ENCODE data around the gene AURKAIP1. TPM values are rescaled to one million over a fixed set of nuclear protein-coding genes. Genes with fewer than 3 reads are reported as not detected.

Gene AURKAIP1
- total RNA-seq, 1 experiment from 2014 or later, result 196 TPM

DNA sequence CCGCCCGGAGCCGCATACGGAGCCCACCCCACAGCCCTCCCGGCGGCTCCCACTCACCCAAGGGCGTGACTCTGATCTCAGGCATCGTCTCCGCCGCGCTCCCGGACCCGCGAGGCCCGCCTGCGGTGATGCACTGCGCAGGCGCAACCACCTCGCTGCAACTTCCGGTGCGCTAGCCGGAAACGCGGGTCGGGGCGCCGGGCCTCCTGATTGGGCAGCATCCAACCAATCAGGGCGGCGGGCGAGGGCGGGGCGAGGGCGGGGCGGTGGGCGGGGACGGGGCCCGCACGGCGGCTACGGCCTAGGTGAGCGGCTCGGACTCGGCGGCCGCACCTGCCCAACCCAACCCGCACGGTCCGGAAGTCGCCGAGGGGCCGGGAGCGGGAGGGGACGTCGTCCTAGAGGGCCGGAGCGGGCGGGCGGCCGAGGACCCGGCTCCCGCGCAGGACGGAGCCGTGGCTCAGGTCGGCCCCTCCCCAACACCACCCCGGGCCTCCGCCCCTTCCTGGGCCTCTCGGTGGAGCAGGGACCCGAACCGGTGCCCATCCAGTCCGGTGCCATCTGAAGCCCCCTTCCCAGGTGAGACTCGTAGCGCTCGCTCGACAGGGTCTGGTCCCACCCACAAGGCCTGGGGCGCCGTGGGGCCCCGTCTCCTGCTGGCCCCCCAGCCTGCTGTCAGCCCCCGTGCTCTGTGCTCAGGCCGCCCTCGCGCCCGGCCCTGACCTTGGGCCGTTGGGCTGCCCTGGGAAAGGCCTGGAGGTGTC is 50.3 kb downstream of the AURKAIP1 start, which contains the start of the genes CPTP and INTS11:
CPTP (plus strand) TSS at position 279 of the 764 bp plus-strand sequence. CDS start 2,109 bp downstream, outside the sequence.
INTS11 (minus strand) TSS at position 137 of the 764 bp plus-strand sequence; CDS start at position 85, 52 bp downstream.
- Mint-ChIP-seq H3K4me1 (peaks cover 2 to 13% of the 10 kb centered on the region in 2 experiments), H3K27ac (peak within 1 kb of the TSS; percentile 11 to 90 (median 89); a peak in 4 of 7 replicates), H3K27me3 (ENCODE audit: low read depth) (peaks cover 1% of the 10 kb centered on the region; the same call in 1 of the 2 replicates), H3K9me3 (no peaks in the 10 kb centered on the region), H3K36me3 (ENCODE audit: insufficient read depth in 1 of 3, low read depth in 3 of 3) (peaks cover 4 to 16% (median 12%) of the 10 kb centered on the region in 3 experiments), H3K4me3 (peak within 1 kb of the TSS; percentile 82 to 88)
- H2BK20ac ChIP-seq (ENCODE audit: low read depth, low read length, poor library complexity, severe bottlenecking), result no peak within 1 kb of the TSS
- H3K56ac ChIP-seq (ENCODE audit: insufficient read length, low read depth, low read length), result no peak within 1 kb of the TSS
- peak within 1 kb of the TSS; percentile 78 for H3K14ac ChIP-seq (ENCODE audit: insufficient read depth, low read length)
- H2AK5ac ChIP-seq (ENCODE audit: insufficient read length, low read length), result no peak within 1 kb of the TSS
- no peak within 1 kb of the TSS for H3K18ac ChIP-seq (ENCODE audit: insufficient read length, low read depth, low read length)
- no peak within 1 kb of the TSS for H2BK12ac ChIP-seq (ENCODE audit: insufficient read length, low read depth, low read length)
- H2BK5ac ChIP-seq (ENCODE audit: insufficient read length, low read length), result no peak within 1 kb of the TSS
- H2AFZ ChIP-seq (ENCODE audit: low read length), result no peak within 1 kb of the TSS
- no peak within 1 kb of the TSS for H3K27ac ChIP-seq (ENCODE audit: insufficient read length, low read depth, low read length)
- no peak for TF ChIP-seq CTCF (conservative IDR thresholded peaks at IDR 0.05)
- H4K8ac ChIP-seq (replicated peaks; ENCODE audit: insufficient read length, low read depth, low read length), result no peak within 1 kb of the TSS
- no peak within 1 kb of the TSS for H3K4ac ChIP-seq (ENCODE audit: low read depth, low read length)
- H3K9me3 ChIP-seq (ENCODE audit: control insufficient read depth, low read depth, low read length), result no peaks in the 10 kb centered on the region
- no peak within 1 kb of the TSS for H3T11ph ChIP-seq (ENCODE audit: low read length)
- no peaks in the 10 kb centered on the region for H3K4me1 ChIP-seq (ENCODE audit: insufficient read depth, low read length)
- no CpG with 5 or more reads among the region's 84 CpGs for WGBS (ENCODE audit: extremely low coverage, insufficient read length, low lambda C conversion rate)
- peak within 1 kb of the TSS; percentile 68 for H3K4me2 ChIP-seq (ENCODE audit: insufficient read depth, insufficient read length, low read length)
- H3K79me1 ChIP-seq (ENCODE audit: insufficient read depth, low read depth, low read length, poor library complexity, severe bottlenecking), result peaks cover 8% of the 10 kb centered on the region
- H3K79me2 ChIP-seq (ENCODE audit: insufficient read depth, low read length), result peaks cover 17% of the 10 kb centered on the region; the same call in 1 of the 2 replicates
- H3K9ac ChIP-seq (ENCODE audit: extremely low read depth, insufficient read length, low read length), result peak within 1 kb of the TSS; percentile 63
- H3K23ac ChIP-seq (ENCODE audit: insufficient read length, low read depth, low read length), result no peak within 1 kb of the TSS
- DNase-seq, result peak; percentile 95
- peaks cover 5% of the 10 kb centered on the region for H4K20me1 ChIP-seq (ENCODE audit: control insufficient read depth, insufficient read depth, insufficient read length)
- H2BK15ac ChIP-seq (ENCODE audit: low read depth, low read length), result no peak within 1 kb of the TSS
- H3K23me2 ChIP-seq (ENCODE audit: insufficient read length, low read depth, low read length, poor library complexity, severe bottlenecking), result peaks cover 8% of the 10 kb centered on the region
- H4K91ac ChIP-seq (ENCODE audit: insufficient read length, low read depth, low read length), result no peak within 1 kb of the TSS
- H4K5ac ChIP-seq (ENCODE audit: insufficient read length, low read depth, low read length), result no peak within 1 kb of the TSS
- no peaks in the 10 kb centered on the region for H3K27me3 ChIP-seq (ENCODE audit: insufficient read depth, low read length)
- H2BK120ac ChIP-seq (ENCODE audit: low read depth, low read length, poor library complexity, severe bottlenecking), result no peak within 1 kb of the TSS

Measured in H9 (cell line).